Measurements from ENCODE around the gene RIMS4. TPM values are rescaled to one million over a fixed set of nuclear protein-coding genes. Genes with fewer than 3 reads are reported as not detected.

Gene RIMS4
- total RNA-seq, 1 donor from 2014 or later = 6.3 TPM

- H3K27ac Mint-ChIP-seq = no peak overlapping the region
- H3K4me1 Mint-ChIP-seq (ENCODE audit: low read depth) = no peaks in the 10 kb centered on the region
- no peak for TF ChIP-seq CTCF (IDR thresholded peaks at IDR 0.05; ENCODE audit: unreplicated experiment)
- H3K27me3 Mint-ChIP-seq = peaks cover 6% of the 10 kb centered on the region
- no peak for DNase-seq (ENCODE audit: low spot score, unreplicated experiment)
- no peaks in the 10 kb centered on the region for H3K9me3 Mint-ChIP-seq (ENCODE audit: low read depth)
- no peaks in the 10 kb centered on the region for H3K36me3 Mint-ChIP-seq (ENCODE audit: insufficient read depth)
- no peak overlapping the region for H3K4me3 Mint-ChIP-seq (ENCODE audit: low read depth)
Observed at GRCh38 chr20:44836601-44837120, 26.3 kb upstream of the RIMS4 start.

GRCh38 chr20:44835661-44836221, 25.4 kb upstream of the RIMS4 start:
- no peak for TF ChIP-seq CTCF (IDR thresholded peaks at IDR 0.05; ENCODE audit: unreplicated experiment)
- Mint-ChIP-seq H3K27ac (no peak overlapping the region), H3K27me3 (peaks cover 11% of the 10 kb centered on the region), H3K36me3 (ENCODE audit: insufficient read depth) (no peaks in the 10 kb centered on the region), H3K4me1 (ENCODE audit: low read depth) (no peaks in the 10 kb centered on the region), H3K4me3 (ENCODE audit: low read depth) (no peak overlapping the region), H3K9me3 (ENCODE audit: low read depth) (peaks cover under 1% of the 10 kb centered on the region)
- DNase-seq (ENCODE audit: low spot score, unreplicated experiment) = no peak

- TF ChIP-seq CTCF (IDR thresholded peaks at IDR 0.05; ENCODE audit: unreplicated experiment) = no peak
- no peak overlapping the region for H3K4me3 Mint-ChIP-seq (ENCODE audit: low read depth)
- no peaks in the 10 kb centered on the region for H3K36me3 Mint-ChIP-seq (ENCODE audit: insufficient read depth)
- no peaks in the 10 kb centered on the region for H3K4me1 Mint-ChIP-seq (ENCODE audit: low read depth)
- H3K9me3 Mint-ChIP-seq (ENCODE audit: low read depth) = peaks cover 5% of the 10 kb centered on the region
- peaks cover 15% of the 10 kb centered on the region for H3K27me3 Mint-ChIP-seq
- H3K27ac Mint-ChIP-seq = no peak overlapping the region
- no peak for DNase-seq (ENCODE audit: low spot score, unreplicated experiment)
Observed at GRCh38 chr20:44835116-44835515, 24.8 kb upstream of the RIMS4 start.

- TF ChIP-seq CTCF (IDR thresholded peaks at IDR 0.05; ENCODE audit: unreplicated experiment) = no peak
- H3K4me1 Mint-ChIP-seq (ENCODE audit: low read depth) = no peaks in the 10 kb centered on the region
- peaks cover 16% of the 10 kb centered on the region for H3K27me3 Mint-ChIP-seq
- H3K36me3 Mint-ChIP-seq (ENCODE audit: insufficient read depth) = no peaks in the 10 kb centered on the region
- H3K27ac Mint-ChIP-seq = no peak overlapping the region
- H3K4me3 Mint-ChIP-seq (ENCODE audit: low read depth) = no peak overlapping the region
- no peak for DNase-seq (ENCODE audit: low spot score, unreplicated experiment)
- H3K9me3 Mint-ChIP-seq (ENCODE audit: low read depth) = peaks cover 5% of the 10 kb centered on the region
Observed at GRCh38 chr20:44834693-44835092, 24.3 kb upstream of the RIMS4 start.

GRCh38 chr20:44833437-44833836, 23.1 kb upstream of the RIMS4 start:
- no peak overlapping the region for H3K27ac Mint-ChIP-seq
- TF ChIP-seq CTCF (IDR thresholded peaks at IDR 0.05; ENCODE audit: unreplicated experiment) = no peak
- peaks cover 18% of the 10 kb centered on the region for H3K27me3 Mint-ChIP-seq
- no peak overlapping the region for H3K4me3 Mint-ChIP-seq (ENCODE audit: low read depth)
- H3K9me3 Mint-ChIP-seq (ENCODE audit: low read depth) = peaks cover 5% of the 10 kb centered on the region
- no peak for DNase-seq (ENCODE audit: low spot score, unreplicated experiment)
- H3K36me3 Mint-ChIP-seq (ENCODE audit: insufficient read depth) = no peaks in the 10 kb centered on the region
- H3K4me1 Mint-ChIP-seq (ENCODE audit: low read depth) = no peaks in the 10 kb centered on the region
